GM21447 (cell line): ENCODE data around the gene PLXNC1.

Experiments used
- ATAC-seq: cut with Tn5 transposase; IDR thresholded peaks from one replicate; pipeline ENCODE4 v1.9.1; 2021; ENCODE audit not compliant: unreplicated experiment

PLXNC1 gene

GRCh38 chr12:94229902-94230301 is 81.5 kb downstream of the PLXNC1 start:
- no peak for ATAC-seq

GRCh38 chr12:94230357-94230905 is 82.1 kb downstream of the PLXNC1 start:
- peak; percentile 43 for ATAC-seq

- ATAC-seq = no peak
Observed at GRCh38 chr12:94231709-94232108, 83.3 kb downstream of the PLXNC1 start.

GRCh38 chr12:94235848-94236247 is 87.5 kb downstream of the PLXNC1 start:
- no peak for ATAC-seq

- ATAC-seq = no peak
Observed at GRCh38 chr12:94239332-94239993, 91.1 kb downstream of the PLXNC1 start.

- ATAC-seq = peak; percentile 85
Observed at GRCh38 chr12:94240171-94240570, 91.8 kb downstream of the PLXNC1 start.

- ATAC-seq = no peak
Observed at GRCh38 chr12:94242901-94243300, 94.5 kb downstream of the PLXNC1 start.

GRCh38 chr12:94244165-94245133 is 96.1 kb downstream of the PLXNC1 start:
- peak; percentile 72 for ATAC-seq

- no peak for ATAC-seq
Observed at GRCh38 chr12:94245631-94246383, 97.4 kb downstream of the PLXNC1 start.

- no peak for ATAC-seq
Observed at GRCh38 chr12:94247246-94247645, 98.9 kb downstream of the PLXNC1 start.

GRCh38 chr12:94248582-94248981 is 100.2 kb downstream of the PLXNC1 start:
- ATAC-seq = no peak

- ATAC-seq = no peak
Observed at GRCh38 chr12:94250130-94250529, 101.8 kb downstream of the PLXNC1 start.

GRCh38 chr12:94254270-94254669 is 105.9 kb downstream of the PLXNC1 start:
- no peak for ATAC-seq

GRCh38 chr12:94255006-94255405 is 106.6 kb downstream of the PLXNC1 start:
- no peak for ATAC-seq

- ATAC-seq = no peak
Observed at GRCh38 chr12:94255428-94255827, 107.1 kb downstream of the PLXNC1 start.

- ATAC-seq = no peak
Observed at GRCh38 chr12:94258593-94258992, 110.2 kb downstream of the PLXNC1 start.

- no peak for ATAC-seq
Observed at GRCh38 chr12:94260017-94260416, 111.6 kb downstream of the PLXNC1 start.

GRCh38 chr12:94260717-94261116 is 112.3 kb downstream of the PLXNC1 start:
- no peak for ATAC-seq

- no peak for ATAC-seq
Observed at GRCh38 chr12:94261119-94261518, 112.7 kb downstream of the PLXNC1 start.

- no peak for ATAC-seq
Observed at GRCh38 chr12:94261786-94262185, 113.4 kb downstream of the PLXNC1 start.
